GM12873 (cell line): Measurements from ENCODE around the gene PDLIM4.

Experiments
- TF ChIP-seq, protein P1 (sequence below): IDR thresholded peaks from 2 replicates; pipeline ENCODE4 v1.5.1; 2012; ENCODE audit warnings: low read depth, mild to moderate bottlenecking, moderate library complexity, low read length, control low read depth; ENCODE audit not compliant: insufficient read depth; ENCODE audit errors: missing control alignments

The PDLIM4 gene

DNA sequence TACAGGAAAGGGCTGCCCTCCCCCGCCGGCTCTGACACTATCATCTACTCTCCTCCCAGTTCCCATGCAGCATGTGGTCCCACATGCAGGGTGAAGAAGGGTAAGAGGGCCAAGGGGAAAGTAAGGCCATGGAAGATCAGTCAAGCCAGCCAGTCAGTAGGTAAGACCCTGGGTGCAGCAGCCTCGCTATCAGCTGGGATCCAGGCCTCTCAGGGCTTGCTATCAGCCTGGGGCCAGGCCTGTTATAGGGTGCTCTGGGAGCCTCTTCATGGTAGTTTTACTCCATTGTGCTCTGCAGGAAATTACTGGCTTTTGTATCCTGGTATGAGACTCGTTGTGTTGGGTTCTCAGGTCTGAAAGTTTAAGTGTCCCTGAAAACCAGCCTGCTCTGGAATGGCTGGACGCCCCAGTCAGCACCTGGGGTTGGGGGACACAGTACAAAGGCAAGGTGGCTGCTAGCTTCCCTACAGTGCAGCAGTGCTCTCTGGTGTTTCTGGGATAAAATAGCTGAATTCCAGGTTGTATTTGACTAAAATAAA is 58.1 kb downstream of the PDLIM4 start:
- TF ChIP-seq, protein P1, sequence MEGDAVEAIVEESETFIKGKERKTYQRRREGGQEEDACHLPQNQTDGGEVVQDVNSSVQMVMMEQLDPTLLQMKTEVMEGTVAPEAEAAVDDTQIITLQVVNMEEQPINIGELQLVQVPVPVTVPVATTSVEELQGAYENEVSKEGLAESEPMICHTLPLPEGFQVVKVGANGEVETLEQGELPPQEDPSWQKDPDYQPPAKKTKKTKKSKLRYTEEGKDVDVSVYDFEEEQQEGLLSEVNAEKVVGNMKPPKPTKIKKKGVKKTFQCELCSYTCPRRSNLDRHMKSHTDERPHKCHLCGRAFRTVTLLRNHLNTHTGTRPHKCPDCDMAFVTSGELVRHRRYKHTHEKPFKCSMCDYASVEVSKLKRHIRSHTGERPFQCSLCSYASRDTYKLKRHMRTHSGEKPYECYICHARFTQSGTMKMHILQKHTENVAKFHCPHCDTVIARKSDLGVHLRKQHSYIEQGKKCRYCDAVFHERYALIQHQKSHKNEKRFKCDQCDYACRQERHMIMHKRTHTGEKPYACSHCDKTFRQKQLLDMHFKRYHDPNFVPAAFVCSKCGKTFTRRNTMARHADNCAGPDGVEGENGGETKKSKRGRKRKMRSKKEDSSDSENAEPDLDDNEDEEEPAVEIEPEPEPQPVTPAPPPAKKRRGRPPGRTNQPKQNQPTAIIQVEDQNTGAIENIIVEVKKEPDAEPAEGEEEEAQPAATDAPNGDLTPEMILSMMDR, result no peak

- TF ChIP-seq, protein P1, result no peak
These were observed 62.5 kb downstream of the PDLIM4 start for GRCh38 chr5:132319975-132320374.

GRCh38 chr5:132321109-132321721 is 63.7 kb downstream of the PDLIM4 start:
- TF ChIP-seq, protein P1, result no peak

- TF ChIP-seq, protein P1, result no peak
These were observed 64.8 kb downstream of the PDLIM4 start for GRCh38 chr5:132322266-132322665.
